Kidney tubule cell (primary cell): ENCODE results near the gene TCL1B.
"Not testable (repeated sequence)": the region's sequence is repeated elsewhere in the genome, so short reads cannot be mapped to it uniquely, and the experiment has no call there.

Experiments used
- DNase-seq: peaks from one replicate; pipeline ENCODE4 v3.0.0-alpha.2; 2018; ENCODE audit warnings: low spot score

Gene TCL1B

GRCh38 chr14:95685978-95686922 lies at the start of gene TCL1B:
TSS of gene TCL1B (plus strand) at chr14:95686426. CDS start at chr14:95686468, 42 bp downstream.
- no peak for DNase-seq

- no peak for DNase-seq
Observed at GRCh38 chr14:95644981-95645380, 41.2 kb upstream of the TCL1B start.

GRCh38 chr14:95645389-95645996 lies 40.7 kb upstream of the TCL1B start:
- DNase-seq, result no peak

GRCh38 chr14:95647926-95648325 lies 38.3 kb upstream of the TCL1B start:
- DNase-seq, result no peak

GRCh38 chr14:95649230-95649629 lies 37.0 kb upstream of the TCL1B start:
- no peak for DNase-seq

GRCh38 chr14:95651028-95651427 lies 35.2 kb upstream of the TCL1B start:
- DNase-seq, result no peak

GRCh38 chr14:95651821-95652583 lies 34.2 kb upstream of the TCL1B start:
- no peak for DNase-seq

GRCh38 chr14:95652690-95653089 lies 33.5 kb upstream of the TCL1B start:
- no peak for DNase-seq

GRCh38 chr14:95655461-95655860 lies 30.8 kb upstream of the TCL1B start:
- no peak for DNase-seq

GRCh38 chr14:95656634-95657033 lies 29.6 kb upstream of the TCL1B start:
- DNase-seq, result no peak

GRCh38 chr14:95657454-95657853 lies 28.8 kb upstream of the TCL1B start:
- DNase-seq, result no peak

GRCh38 chr14:95659293-95659989 lies 26.8 kb upstream of the TCL1B start:
- no peak for DNase-seq

- no peak for DNase-seq
Observed at GRCh38 chr14:95659990-95660385, 26.2 kb upstream of the TCL1B start.

- DNase-seq, result peak; percentile 6
Observed at GRCh38 chr14:95660651-95661515, 25.3 kb upstream of the TCL1B start.

GRCh38 chr14:95662376-95663186 lies 23.6 kb upstream of the TCL1B start:
- DNase-seq, result peak; percentile 21

- no peak for DNase-seq
Observed at GRCh38 chr14:95663226-95663797, 22.9 kb upstream of the TCL1B start.

- DNase-seq, result no peak
Observed at GRCh38 chr14:95664066-95664465, 22.2 kb upstream of the TCL1B start.

GRCh38 chr14:95664546-95664945 lies 21.7 kb upstream of the TCL1B start:
- DNase-seq, result no peak

GRCh38 chr14:95665530-95665929 lies 20.7 kb upstream of the TCL1B start:
- not testable (repeated sequence) for DNase-seq

- DNase-seq, result no peak
Observed at GRCh38 chr14:95666450-95666849, 19.8 kb upstream of the TCL1B start.
